ENCODE data around the gene GTPBP6.
"Not testable (repeated sequence)": the region's sequence is repeated elsewhere in the genome, so short reads cannot be mapped to it uniquely, and the experiment has no call there.

Gene GTPBP6

GRCh38 chrX:261167-261918 lies 57.3 kb downstream of the GTPBP6 start:
- no peak for DNase-seq

GRCh38 chrX:259692-260355 lies 58.8 kb downstream of the GTPBP6 start:
- no peak for DNase-seq

GRCh38 chrX:258291-259040 lies 60.1 kb downstream of the GTPBP6 start:
- no peak for DNase-seq

GRCh38 chrX:257681-258289 lies 60.8 kb downstream of the GTPBP6 start:
- no peak for DNase-seq

- not testable (repeated sequence) for DNase-seq
Observed at GRCh38 chrX:257054-257453, 61.5 kb downstream of the GTPBP6 start.

GRCh38 chrX:255923-256331 lies 62.7 kb downstream of the GTPBP6 start:
- no peak for DNase-seq
